ENCODE results near the gene MTMR3.

GRCh38 chr22:29932136-29932535, 49.2 kb downstream of the MTMR3 start:
- TF ChIP-seq CTCF (IDR thresholded peaks at IDR 0.05) (no peak), POLR2A (IDR thresholded peaks at IDR 0.05) (no peak)
